ENCODE measurements around the gene SPSB2. TPM values are rescaled to one million over a fixed set of nuclear protein-coding genes. Genes with fewer than 3 reads are reported as not detected.
"Not testable (repeated sequence)": the region's sequence is repeated elsewhere in the genome, so short reads cannot be mapped to it uniquely, and the experiment has no call there.

SPSB2 gene
- total RNA-seq, 4 donors from 2014 or later: 16.3 to 35.0 (median 25.6) TPM

DNA sequence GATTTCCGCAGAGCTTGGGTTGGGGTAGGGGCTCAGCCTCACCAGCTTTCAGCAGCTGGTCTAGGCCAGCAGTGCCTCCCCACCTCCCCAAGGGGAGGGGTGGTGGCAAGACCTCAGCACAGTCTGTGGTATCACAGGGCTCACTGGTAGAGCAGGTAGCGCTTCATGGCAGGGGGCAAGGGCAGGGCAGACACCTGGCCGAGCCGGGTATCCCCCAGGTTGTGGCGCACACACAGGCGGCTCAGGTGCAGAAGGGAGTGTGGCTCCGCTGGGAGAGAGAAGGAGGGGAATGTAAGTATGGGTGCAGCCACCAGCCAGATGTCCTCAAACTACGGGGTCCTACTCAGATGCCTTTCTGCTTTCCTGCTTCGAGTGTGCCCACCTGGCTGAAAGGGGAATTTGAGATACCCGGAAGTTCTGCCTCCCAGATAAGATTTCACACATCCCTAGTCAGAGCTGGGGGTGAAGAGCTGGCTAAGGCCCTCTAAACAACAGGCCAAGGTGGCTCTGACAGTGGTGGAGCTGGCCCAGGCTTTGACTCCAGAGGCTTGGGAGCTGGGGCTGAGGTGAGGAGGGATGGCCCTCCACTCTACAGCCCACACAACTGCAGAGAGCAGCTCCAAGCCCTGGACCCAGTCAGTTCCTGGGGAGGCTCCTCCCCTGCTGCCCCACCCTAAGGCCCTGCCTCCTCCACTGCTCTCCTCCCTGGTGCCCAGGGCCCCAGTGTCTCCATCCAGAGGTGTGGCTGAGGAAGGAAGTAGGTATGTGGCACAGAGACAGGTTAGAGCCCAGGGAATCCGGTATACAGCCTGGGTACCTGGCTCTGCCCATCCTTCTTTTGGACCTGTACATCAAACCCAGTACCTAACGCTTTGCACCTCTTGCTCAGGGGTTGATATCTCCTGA is 1.8 kb downstream of the SPSB2 start:
- intact Hi-C loops (cut with DNase I): loop anchor here (5.0 kb wide), 2 partner anchors 41 to 96 kb away; partner anchors contain the start of gene ENO2
- Histone ChIP-seq H3K9me3 (no peaks in the 10 kb centered on the region), H3K4me3 (replicated peaks in 1 of 3) (peak overlapping the region in 1 of 3 donors; percentile 66), H3K4me1 (peaks cover 26 to 42% of the 10 kb centered on the region in 2 donors), H3K27me3 (no peaks in the 10 kb centered on the region), H3K27ac (peak overlapping the region in 1 of 3 donors; percentile 53), H3K36me3 (peaks cover 12 to 14% of the 10 kb centered on the region in 2 donors)
- WGBS, 2 donors: 76 to 79% methylated on average over 7 to 12 of the region's 12 CpGs
- no peak for DNase-seq
- TF ChIP-seq, protein P1, sequence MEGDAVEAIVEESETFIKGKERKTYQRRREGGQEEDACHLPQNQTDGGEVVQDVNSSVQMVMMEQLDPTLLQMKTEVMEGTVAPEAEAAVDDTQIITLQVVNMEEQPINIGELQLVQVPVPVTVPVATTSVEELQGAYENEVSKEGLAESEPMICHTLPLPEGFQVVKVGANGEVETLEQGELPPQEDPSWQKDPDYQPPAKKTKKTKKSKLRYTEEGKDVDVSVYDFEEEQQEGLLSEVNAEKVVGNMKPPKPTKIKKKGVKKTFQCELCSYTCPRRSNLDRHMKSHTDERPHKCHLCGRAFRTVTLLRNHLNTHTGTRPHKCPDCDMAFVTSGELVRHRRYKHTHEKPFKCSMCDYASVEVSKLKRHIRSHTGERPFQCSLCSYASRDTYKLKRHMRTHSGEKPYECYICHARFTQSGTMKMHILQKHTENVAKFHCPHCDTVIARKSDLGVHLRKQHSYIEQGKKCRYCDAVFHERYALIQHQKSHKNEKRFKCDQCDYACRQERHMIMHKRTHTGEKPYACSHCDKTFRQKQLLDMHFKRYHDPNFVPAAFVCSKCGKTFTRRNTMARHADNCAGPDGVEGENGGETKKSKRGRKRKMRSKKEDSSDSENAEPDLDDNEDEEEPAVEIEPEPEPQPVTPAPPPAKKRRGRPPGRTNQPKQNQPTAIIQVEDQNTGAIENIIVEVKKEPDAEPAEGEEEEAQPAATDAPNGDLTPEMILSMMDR (IDR thresholded peaks at IDR 0.05): no peak
- TF ChIP-seq POLR2A (IDR thresholded peaks at IDR 0.05): no peak

- intact Hi-C loops (cut with DNase I): loop anchor here (5.0 kb wide), 2 partner anchors 42 to 97 kb away; partner anchors contain the start of gene ENO2
- not testable (repeated sequence) for H3K27ac ChIP-seq; H3K4me3 ChIP-seq (replicated peaks in 1 of 3); DNase-seq; H3K27me3 ChIP-seq; H3K9me3 ChIP-seq
- WGBS, 2 donors: 77 to 80% methylated on average over 4 of the region's 4 CpGs
- H3K4me1 ChIP-seq: peaks cover 26 to 42% of the 10 kb centered on the region in 2 donors
- peaks cover 12 to 15% of the 10 kb centered on the region in 2 donors for H3K36me3 ChIP-seq
These were observed 2.8 kb downstream of the SPSB2 start for GRCh38 chr12:6870304-6870703.

- Histone ChIP-seq H3K9me3 (no peaks in the 10 kb centered on the region), H3K36me3 (peaks cover 18 to 20% of the 10 kb centered on the region in 2 donors), H3K4me1 (peaks cover 26 to 42% of the 10 kb centered on the region in 2 donors), H3K4me3 (replicated peaks in 1 of 3) (no peak overlapping the region), H3K27me3 (no peaks in the 10 kb centered on the region), H3K27ac (peak overlapping the region in 2 of 3 donors; percentile 84 to 98)
- TF ChIP-seq, protein P1 (IDR thresholded peaks at IDR 0.05): peak; percentile 78 to 98 (median 88)
- no peak for TF ChIP-seq POLR2A (IDR thresholded peaks at IDR 0.05)
- intact Hi-C loops (cut with DNase I): loop anchor here (2.0 to 5.0 kb wide), 3 partner anchors 43 to 98 kb away; partner anchors contain the start of gene ENO2
- 35 to 36% methylated on average over 12 of the region's 12 CpGs for WGBS, 2 donors
- peak; percentile 81 to 85 for DNase-seq
These were observed 3.8 kb downstream of the SPSB2 start for GRCh38 chr12:6869049-6870021.

GRCh38 chr12:6868211-6869048 is 4.7 kb downstream of the SPSB2 start:
- WGBS, 2 donors: 10 to 16% methylated on average over 17 to 18 of the region's 22 CpGs
- TF ChIP-seq, protein P1 (IDR thresholded peaks at IDR 0.05): no peak
- no peak for TF ChIP-seq POLR2A (IDR thresholded peaks at IDR 0.05)
- intact Hi-C loops (cut with DNase I): loop anchor here (2.0 kb wide), 1 partner anchor 70 kb away; no protein-coding TSS in a partner anchor
- peak overlapping the region; percentile 9 to 98 (median 84) for H3K27ac ChIP-seq
- H3K36me3 ChIP-seq: peaks cover 25 to 29% of the 10 kb centered on the region in 2 donors
- H3K27me3 ChIP-seq: no peaks in the 10 kb centered on the region
- H3K4me3 ChIP-seq (replicated peaks in 1 of 3): peak overlapping the region; percentile 61 to 100 (median 99)
- no peaks in the 10 kb centered on the region for H3K9me3 ChIP-seq
- H3K4me1 ChIP-seq: peaks cover 26 to 37% of the 10 kb centered on the region in 2 donors
- DNase-seq: no peak
